Karpas-422 (cell line): Measurements from ENCODE around the gene GBA2. TPM values are rescaled to one million over a fixed set of nuclear protein-coding genes. Genes with fewer than 3 reads are reported as not detected.
A peak's percentile ranks its signal among the peaks of the same experiment; 100 is the strongest.

ENCODE experiments used
- DNase-seq: peaks from one replicate; pipeline ENCODE4 v3.0.0-alpha.2; 2015
- H2AFZ ChIP-seq: fragments of 200-600 bp; sonication (generic); 2 replicates; pipeline ENCODE4 v1.6.1; 2014; ENCODE audit warnings: antibody characterized with exemption, low read length, mixed read lengths
- H3K27ac ChIP-seq: fragments of 200-600 bp; sonication (generic); 2 replicates; pipeline ENCODE4 v1.5.1; 2014; ENCODE audit warnings: mild to moderate bottlenecking, low read length, moderate library complexity
- H3K27me3 ChIP-seq: fragments of 200-600 bp; sonication (generic); 2 replicates; pipeline ENCODE4 v1.6.1; 2014; ENCODE audit warnings: low read length, mixed read lengths
- H3K36me3 ChIP-seq: fragments of 200-600 bp; sonication (generic); 2 replicates; pipeline ENCODE4 v1.6.1; 2014; ENCODE audit warnings: low read length, mixed read lengths; ENCODE audit not compliant: insufficient read depth
- H3K4me1 ChIP-seq: fragments of 200-600 bp; sonication (generic); 2 replicates; pipeline ENCODE4 v1.6.1; 2014; ENCODE audit warnings: mild to moderate bottlenecking, low read length, mixed read lengths
- H3K4me2 ChIP-seq: fragments of 200-600 bp; sonication (generic); 2 replicates; pipeline ENCODE4 v1.6.1; 2014; ENCODE audit warnings: low read length, low read depth, mild to moderate bottlenecking; ENCODE audit not compliant: poor library complexity, severe bottlenecking
- H3K4me3 ChIP-seq: fragments of 200-600 bp; sonication (generic); 2 replicates; pipeline ENCODE4 v1.5.1; 2014; ENCODE audit warnings: mild to moderate bottlenecking, antibody characterized with exemption, low read length, mixed read lengths
- H3K79me2 ChIP-seq: fragments of 200-600 bp; sonication (generic); 2 replicates; pipeline ENCODE4 v1.6.1; 2014; ENCODE audit warnings: mild to moderate bottlenecking, low read length, mixed read lengths
- H3K9ac ChIP-seq: fragments of 200-600 bp; sonication (generic); 2 replicates; pipeline ENCODE4 v1.6.0; 2014; ENCODE audit warnings: low read length
- H3K9me2 ChIP-seq: fragments of 200-600 bp; sonication (generic), shearing (Covaris generic); replicated peaks from 2 replicates; pipeline ENCODE4 v1.6.0; 2014; ENCODE audit warnings: mild to moderate bottlenecking, low read length, moderate library complexity; ENCODE audit not compliant: insufficient read depth
- H3K9me3 ChIP-seq: fragments of 300-700, 200-600 bp; sonication (generic); 2 replicates; pipeline ENCODE4 v1.6.1; 2014; ENCODE audit warnings: low read length, mixed read lengths
- H4K20me1 ChIP-seq: fragments of 200-600 bp; sonication (generic); 2 replicates; pipeline ENCODE4 v1.6.1; 2014; ENCODE audit warnings: mild to moderate bottlenecking, antibody characterized with exemption, low read length, low read depth; ENCODE audit not compliant: insufficient read depth
- total RNA-seq: library from RNA; depleted of rRNA; stranded (reverse); fragments of >200 nt; shearing (Covaris generic); gene quantifications from 2 replicates; pipeline ENCODE4 v1.2.3, GENCODE V29; 2014; ENCODE audit warnings: low replicate concordance; rRNA removed

The GBA2 gene
- 54.9 and 74.2 TPM in 2 replicates for total RNA-seq

- Histone ChIP-seq H3K9me2 (no peaks in the 10 kb centered on the region), H3K36me3 (peaks cover 14% of the 10 kb centered on the region; the same call in 1 of the 2 replicates), H3K4me3 (peak within 1 kb of the TSS; percentile 87), H3K27ac (peak within 1 kb of the TSS; percentile 43; the same call in 1 of the 2 replicates), H3K27me3 (no peaks in the 10 kb centered on the region), H2AFZ (peak within 1 kb of the TSS; percentile 22; the same call in 1 of the 2 replicates), H3K9ac (peak within 1 kb of the TSS; percentile 88), H3K4me1 (peaks cover 37% of the 10 kb centered on the region), H3K9me3 (no peaks in the 10 kb centered on the region), H3K79me2 (peaks cover 62% of the 10 kb centered on the region), H3K4me2 (peak within 1 kb of the TSS; percentile 92), H4K20me1 (peaks cover 31% of the 10 kb centered on the region)
- DNase-seq, result peak; percentile 92
Measured at GRCh38 chr9:35748858-35749514, at the start of gene GBA2, which contains the start of gene RGP1. Gene GBA2 (minus strand): TSS chr9:35749228. CDS start chr9:35748704, 524 bp downstream. Gene RGP1 (plus strand): TSS chr9:35749287. CDS start chr9:35749756, 469 bp downstream.

GRCh38 chr9:35797311-35798109 lies 48.5 kb upstream of the GBA2 start:
- no peaks in the 10 kb centered on the region for H3K9me3 ChIP-seq
- H3K27ac ChIP-seq, result no peak overlapping the region
- H3K4me1 ChIP-seq, result no peaks in the 10 kb centered on the region
- H2AFZ ChIP-seq, result no peak overlapping the region
- no peaks in the 10 kb centered on the region for H3K27me3 ChIP-seq
- no peak for DNase-seq
- H3K36me3 ChIP-seq, result peaks cover 6% of the 10 kb centered on the region; the same call in 1 of the 2 replicates
- no peaks in the 10 kb centered on the region for H3K9me2 ChIP-seq
- no peak overlapping the region for H3K4me3 ChIP-seq
- no peaks in the 10 kb centered on the region for H3K79me2 ChIP-seq
- no peaks in the 10 kb centered on the region for H4K20me1 ChIP-seq
- no peak overlapping the region for H3K9ac ChIP-seq
- H3K4me2 ChIP-seq, result no peak overlapping the region

GRCh38 chr9:35795695-35796094 lies 46.7 kb upstream of the GBA2 start:
- Histone ChIP-seq H3K27ac (no peak overlapping the region), H2AFZ (no peak overlapping the region), H3K4me3 (no peak overlapping the region), H3K9me2 (no peaks in the 10 kb centered on the region), H3K9me3 (no peaks in the 10 kb centered on the region), H3K4me1 (no peaks in the 10 kb centered on the region), H3K9ac (no peak overlapping the region), H3K36me3 (no peaks in the 10 kb centered on the region; the same call in 1 of the 2 replicates), H4K20me1 (no peaks in the 10 kb centered on the region), H3K27me3 (no peaks in the 10 kb centered on the region), H3K79me2 (no peaks in the 10 kb centered on the region), H3K4me2 (no peak overlapping the region)
- DNase-seq, result no peak

- Histone ChIP-seq H4K20me1 (no peaks in the 10 kb centered on the region), H3K4me3 (no peak overlapping the region), H3K79me2 (no peaks in the 10 kb centered on the region), H3K27me3 (no peaks in the 10 kb centered on the region), H3K36me3 (no peaks in the 10 kb centered on the region; the same call in 1 of the 2 replicates), H3K9me3 (no peaks in the 10 kb centered on the region), H3K4me1 (peaks cover 16% of the 10 kb centered on the region), H3K4me2 (no peak overlapping the region), H3K9me2 (no peaks in the 10 kb centered on the region), H2AFZ (no peak overlapping the region), H3K27ac (no peak overlapping the region), H3K9ac (no peak overlapping the region)
- DNase-seq, result no peak
Measured at GRCh38 chr9:35793461-35793860, 44.4 kb upstream of the GBA2 start.

- no peaks in the 10 kb centered on the region for H3K9me3 ChIP-seq
- H3K27ac ChIP-seq, result no peak overlapping the region
- H3K4me1 ChIP-seq, result peaks cover 16% of the 10 kb centered on the region
- H4K20me1 ChIP-seq, result no peaks in the 10 kb centered on the region
- H3K79me2 ChIP-seq, result no peaks in the 10 kb centered on the region
- H3K27me3 ChIP-seq, result no peaks in the 10 kb centered on the region
- H3K9ac ChIP-seq, result no peak overlapping the region
- no peaks in the 10 kb centered on the region for H3K9me2 ChIP-seq
- no peaks in the 10 kb centered on the region; the same call in 1 of the 2 replicates for H3K36me3 ChIP-seq
- no peak overlapping the region for H3K4me2 ChIP-seq
- H3K4me3 ChIP-seq, result no peak overlapping the region
- no peak overlapping the region for H2AFZ ChIP-seq
- DNase-seq, result no peak
Measured at GRCh38 chr9:35792826-35793225, 43.8 kb upstream of the GBA2 start.

- no peak overlapping the region for H3K9ac ChIP-seq
- no peaks in the 10 kb centered on the region for H3K9me2 ChIP-seq
- H3K36me3 ChIP-seq, result no peaks in the 10 kb centered on the region; the same call in 1 of the 2 replicates
- H3K4me3 ChIP-seq, result no peak overlapping the region
- no peak overlapping the region for H2AFZ ChIP-seq
- no peaks in the 10 kb centered on the region for H3K79me2 ChIP-seq
- H3K4me1 ChIP-seq, result peaks cover 16% of the 10 kb centered on the region
- H3K27ac ChIP-seq, result no peak overlapping the region
- no peak overlapping the region for H3K4me2 ChIP-seq
- no peak for DNase-seq
- H4K20me1 ChIP-seq, result no peaks in the 10 kb centered on the region
- no peaks in the 10 kb centered on the region for H3K27me3 ChIP-seq
- no peaks in the 10 kb centered on the region for H3K9me3 ChIP-seq
Measured at GRCh38 chr9:35792024-35792813, 43.2 kb upstream of the GBA2 start.

GRCh38 chr9:35791297-35791921 lies 42.4 kb upstream of the GBA2 start, which contains the start of gene NPR2:
Gene NPR2 (plus strand): TSS chr9:35791591. CDS start chr9:35792409, 818 bp downstream.
- Histone ChIP-seq H3K4me3 (no peak within 1 kb of the TSS), H3K79me2 (peaks cover under 1% of the 10 kb centered on the region; the same call in 1 of the 2 replicates), H3K9ac (no peak within 1 kb of the TSS), H4K20me1 (no peaks in the 10 kb centered on the region), H3K4me2 (no peak within 1 kb of the TSS), H3K9me2 (no peaks in the 10 kb centered on the region), H3K9me3 (no peaks in the 10 kb centered on the region), H3K27me3 (no peaks in the 10 kb centered on the region), H3K27ac (no peak within 1 kb of the TSS), H2AFZ (no peak within 1 kb of the TSS), H3K36me3 (peaks cover 1% of the 10 kb centered on the region; the same call in 1 of the 2 replicates), H3K4me1 (peaks cover 16% of the 10 kb centered on the region)
- DNase-seq, result no peak
